Activated T-cell treated with anti-CD3 and anti-CD28 coated beads, Interleukin-2, amount 50 U/mL, for 72 hours (primary cell): Measurements from ENCODE around the gene GAS6. TPM values are rescaled to one million over a fixed set of nuclear protein-coding genes. Genes with fewer than 3 reads are reported as not detected.

Experiments
- ATAC-seq, 2 donors: fragments of 150-1000 bp; cut with Tn5 transposase; replicated peaks in 1 of 2; 2 replicates each; pipeline ENCODE4 v1.10.0; 2021; ENCODE audit warnings: moderate library complexity in 2 of 2, mild to moderate bottlenecking in 1 of 2
- DNase-seq, 2 donors: peaks; one replicate each; pipeline ENCODE4 v3.0.0; 2021 to 2022; ENCODE audit warnings: mixed read lengths in 1 of 2
- H3K27ac Mint-ChIP-seq: one replicate; pipeline ENCODE4 v1.8.0; 2022; ENCODE audit warnings: mild to moderate bottlenecking, moderate library complexity, mixed read lengths
- H3K27me3 Mint-ChIP-seq: one replicate; pipeline ENCODE4 v1.8.0; 2022; ENCODE audit warnings: low read depth, mixed read lengths
- H3K36me3 Mint-ChIP-seq, 2 donors: one replicate each; pipeline ENCODE4 v1.8.0; 2022; ENCODE audit warnings: mixed read lengths in 2 of 2, mild to moderate bottlenecking in 1 of 2; ENCODE audit not compliant: insufficient read depth in 2 of 2
- H3K4me1 Mint-ChIP-seq: one replicate; pipeline ENCODE4 v1.8.0; 2022; ENCODE audit warnings: low read depth, mixed read lengths
- H3K4me3 Mint-ChIP-seq, 2 donors: one replicate each; pipeline ENCODE4 v1.8.0; 2022; ENCODE audit warnings: mild to moderate bottlenecking in 2 of 2, mixed read lengths in 2 of 2, moderate library complexity in 2 of 2
- H3K9me3 Mint-ChIP-seq, 2 donors: one replicate each; pipeline ENCODE4 v1.8.0; 2022; ENCODE audit warnings: mixed read lengths in 2 of 2
- total RNA-seq, 2 donors: library from RNA; stranded (reverse); gene quantifications; one replicate each; pipeline ENCODE4 v1.2.3, GENCODE V29; 2022

The GAS6 gene
- total RNA-seq, 2 donors from 2014 or later: 0.46 to 1.5 TPM

DNA sequence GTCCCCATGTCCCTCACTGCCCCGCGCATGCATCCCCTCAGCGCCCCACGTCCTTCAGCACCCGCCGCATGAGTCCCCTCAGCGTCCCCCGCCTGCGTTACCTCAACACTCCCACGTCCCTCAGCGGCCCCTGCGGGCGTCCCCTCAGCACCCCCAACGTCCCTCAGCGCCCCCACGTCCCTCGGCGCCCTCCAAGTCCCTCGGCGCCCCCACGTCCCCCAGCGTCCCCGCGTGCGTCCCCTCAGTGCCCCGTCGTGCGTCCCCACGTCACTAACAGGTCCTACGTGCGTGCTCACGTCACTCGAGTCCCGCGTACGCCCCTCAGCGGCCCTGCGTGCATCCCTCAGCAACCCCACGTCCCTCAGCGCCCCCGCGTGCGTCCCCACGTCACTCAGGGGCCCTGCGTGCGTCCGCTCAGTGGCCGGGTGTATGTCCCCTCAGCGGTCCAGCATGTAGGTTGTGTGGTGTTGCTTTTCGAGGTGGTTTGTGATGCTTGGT lies 19.5 kb upstream of the GAS6 start:
- H3K9me3 Mint-ChIP-seq: no peaks in the 10 kb centered on the region
- DNase-seq: no peak
- no peak overlapping the region for H3K27ac Mint-ChIP-seq
- ATAC-seq: no peak
- peaks cover 18% of the 10 kb centered on the region for H3K4me1 Mint-ChIP-seq
- H3K27me3 Mint-ChIP-seq: no peaks in the 10 kb centered on the region
- no peak overlapping the region for H3K4me3 Mint-ChIP-seq
- no peaks in the 10 kb centered on the region for H3K36me3 Mint-ChIP-seq

DNA sequence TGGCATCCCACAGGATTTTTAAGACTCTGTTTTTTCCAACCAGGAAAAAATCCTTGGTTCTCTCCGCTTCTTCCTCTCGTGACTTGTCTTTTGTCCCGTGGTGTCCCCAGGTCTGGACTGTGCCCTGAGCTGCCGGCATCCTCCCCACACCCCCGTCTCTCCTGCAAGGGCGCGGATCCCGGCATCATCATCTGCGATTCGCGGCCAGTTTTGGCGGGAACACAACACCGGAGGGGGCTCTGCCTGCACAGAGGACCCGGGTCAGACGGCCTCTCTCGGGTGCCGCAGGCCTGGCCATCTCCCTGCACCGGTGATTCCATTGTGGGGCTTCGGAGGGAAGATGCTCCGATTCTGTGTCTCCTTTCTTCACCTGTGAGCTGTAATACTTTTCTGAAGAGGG lies 18.8 kb upstream of the GAS6 start:
- H3K4me1 Mint-ChIP-seq: peaks cover 18% of the 10 kb centered on the region

DNA sequence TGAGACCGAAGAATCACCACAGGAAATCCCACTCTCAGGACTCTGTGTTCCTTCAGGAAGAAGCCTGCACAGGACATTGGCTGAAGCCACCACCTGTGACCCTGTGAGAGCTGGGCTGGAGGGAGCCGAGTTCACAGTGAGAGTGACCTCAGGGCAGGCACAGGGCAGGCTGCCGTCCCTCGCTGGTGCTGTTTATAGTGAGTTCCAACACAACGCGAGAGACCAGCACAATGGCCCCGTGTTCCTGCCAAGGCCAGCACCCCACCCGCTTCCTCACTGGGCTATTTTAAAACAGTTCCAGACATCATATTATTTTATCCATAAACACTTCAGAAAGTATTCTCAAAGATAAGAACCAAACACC lies 18.4 kb upstream of the GAS6 start:
- H3K36me3 Mint-ChIP-seq: no peaks in the 10 kb centered on the region
- ATAC-seq: no peak
- no peak for DNase-seq
- H3K27me3 Mint-ChIP-seq: no peaks in the 10 kb centered on the region
- no peak overlapping the region for H3K27ac Mint-ChIP-seq
- no peak overlapping the region for H3K4me3 Mint-ChIP-seq
- no peaks in the 10 kb centered on the region for H3K9me3 Mint-ChIP-seq
- peaks cover 18% of the 10 kb centered on the region for H3K4me1 Mint-ChIP-seq

More for the DNA sequence above, 18.8 kb upstream of the GAS6 start:
- ATAC-seq: no peak
- H3K27ac Mint-ChIP-seq: no peak overlapping the region
- H3K36me3 Mint-ChIP-seq: no peaks in the 10 kb centered on the region
- no peaks in the 10 kb centered on the region for H3K27me3 Mint-ChIP-seq
- no peaks in the 10 kb centered on the region for H3K9me3 Mint-ChIP-seq
- no peak overlapping the region for H3K4me3 Mint-ChIP-seq
- no peak for DNase-seq

DNA sequence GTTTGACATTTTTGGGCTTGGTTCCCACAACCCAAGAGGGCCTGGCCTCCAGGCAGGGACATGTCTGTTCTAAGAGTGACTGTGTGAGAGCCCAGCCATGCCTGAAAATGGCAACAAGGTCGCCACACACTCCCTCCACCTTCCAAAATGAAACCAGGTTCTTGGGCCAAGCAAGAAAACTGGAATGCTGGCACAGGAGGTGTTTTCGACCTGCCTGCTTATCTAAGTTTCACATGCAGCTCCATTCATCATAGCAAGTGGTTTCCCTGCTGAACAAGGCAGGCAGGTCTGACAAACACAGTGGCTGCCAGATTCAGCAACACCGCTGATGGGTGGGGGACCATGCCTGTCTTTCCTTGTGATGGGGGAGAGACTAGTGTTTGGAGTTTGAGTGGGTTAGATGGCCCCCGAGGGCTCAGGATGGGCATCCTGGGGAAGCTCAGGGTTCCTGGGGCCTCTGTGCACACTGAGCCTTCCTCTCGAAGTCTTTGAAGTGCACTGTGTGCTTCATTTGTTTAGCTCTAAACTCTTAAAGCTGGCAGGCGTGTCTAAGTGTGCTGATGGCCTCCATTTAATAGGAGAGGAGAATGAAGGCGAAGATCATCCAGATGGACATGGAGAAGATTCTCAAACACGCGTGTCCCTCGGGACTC lies 17.9 kb upstream of the GAS6 start:
- ATAC-seq (peak in 1 of 2 donors; percentile 30), DNase-seq (no peak)
- no peak overlapping the region for H3K4me3 Mint-ChIP-seq

GRCh38 chr13:113880651-113881611 lies 17.1 kb upstream of the GAS6 start:
- no peaks in the 10 kb centered on the region for H3K27me3 Mint-ChIP-seq
- DNase-seq: peak in 1 of 2 donors; percentile 22
- no peak overlapping the region for H3K4me3 Mint-ChIP-seq
- H3K27ac Mint-ChIP-seq: no peak overlapping the region
- H3K9me3 Mint-ChIP-seq: peaks cover 0 to 2% of the 10 kb centered on the region in 2 donors
- H3K36me3 Mint-ChIP-seq: peaks cover 0 to 2% of the 10 kb centered on the region in 2 donors
- H3K4me1 Mint-ChIP-seq: peaks cover 19% of the 10 kb centered on the region
- ATAC-seq: peak; percentile 37 to 71

More for the DNA sequence above, 17.9 kb upstream of the GAS6 start:
- peaks cover 18% of the 10 kb centered on the region for H3K4me1 Mint-ChIP-seq
- no peaks in the 10 kb centered on the region for H3K9me3 Mint-ChIP-seq
- no peak overlapping the region for H3K27ac Mint-ChIP-seq
- no peaks in the 10 kb centered on the region for H3K27me3 Mint-ChIP-seq
- H3K36me3 Mint-ChIP-seq: no peaks in the 10 kb centered on the region

GRCh38 chr13:113879494-113880360 lies 15.9 kb upstream of the GAS6 start:
- H3K4me1 Mint-ChIP-seq: peaks cover 23% of the 10 kb centered on the region
- H3K27ac Mint-ChIP-seq: no peak overlapping the region
- peaks cover 0 to 4% of the 10 kb centered on the region in 2 donors for H3K9me3 Mint-ChIP-seq
- no peaks in the 10 kb centered on the region for H3K27me3 Mint-ChIP-seq
- ATAC-seq: no peak
- DNase-seq: no peak
- peaks cover 0 to 4% of the 10 kb centered on the region in 2 donors for H3K36me3 Mint-ChIP-seq
- no peak overlapping the region for H3K4me3 Mint-ChIP-seq

DNA sequence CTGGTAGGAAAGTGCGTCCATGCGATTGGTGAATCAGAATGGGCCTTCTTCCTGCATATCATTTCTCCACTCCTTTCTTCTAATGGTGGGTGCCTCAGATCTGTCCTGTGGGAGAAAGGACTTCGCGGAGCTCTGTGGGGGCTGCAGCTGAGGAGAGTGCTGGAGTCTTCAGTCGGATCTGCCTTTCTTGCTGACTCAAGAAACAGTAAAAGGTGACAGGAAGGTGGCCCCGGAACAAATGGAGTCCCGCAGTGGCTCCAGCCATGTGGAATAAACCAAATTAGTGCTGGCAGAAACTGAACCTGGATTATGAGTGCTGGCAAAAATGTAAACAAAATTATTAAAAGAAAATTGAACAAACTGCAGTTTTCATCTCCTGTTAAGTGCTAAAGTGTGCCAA lies 15.1 kb upstream of the GAS6 start:
- DNase-seq: no peak
- no peak overlapping the region for H3K4me3 Mint-ChIP-seq
- no peak for ATAC-seq
- H3K9me3 Mint-ChIP-seq: peaks cover 0 to 4% of the 10 kb centered on the region in 2 donors
- H3K36me3 Mint-ChIP-seq: peaks cover 0 to 4% of the 10 kb centered on the region in 2 donors
- H3K27me3 Mint-ChIP-seq: no peaks in the 10 kb centered on the region
- H3K4me1 Mint-ChIP-seq: peaks cover 23% of the 10 kb centered on the region
- H3K27ac Mint-ChIP-seq: no peak overlapping the region

- Mint-ChIP-seq H3K27me3 (peaks cover 13% of the 10 kb centered on the region), H3K27ac (no peak overlapping the region), H3K9me3 (peaks cover 0 to 4% of the 10 kb centered on the region in 2 donors), H3K4me3 (no peak overlapping the region), H3K4me1 (peaks cover 17% of the 10 kb centered on the region), H3K36me3 (peaks cover 0 to 4% of the 10 kb centered on the region in 2 donors)
- DNase-seq (no peak), ATAC-seq (no peak)
These were observed 13.5 kb upstream of the GAS6 start for GRCh38 chr13:113877149-113877990.

- Mint-ChIP-seq H3K27me3 (peaks cover 21% of the 10 kb centered on the region), H3K27ac (no peak overlapping the region)
These were observed 12.7 kb upstream of the GAS6 start for GRCh38 chr13:113876346-113877148.

GRCh38 chr13:113875837-113876281 lies 12.0 kb upstream of the GAS6 start:
- Mint-ChIP-seq H3K4me1 (peaks cover 5% of the 10 kb centered on the region), H3K9me3 (peaks cover 0 to 4% of the 10 kb centered on the region in 2 donors), H3K36me3 (peaks cover 0 to 4% of the 10 kb centered on the region in 2 donors), H3K4me3 (no peak overlapping the region), H3K27me3 (peaks cover 28% of the 10 kb centered on the region), H3K27ac (peak overlapping the region; percentile 69)
- DNase-seq (no peak), ATAC-seq (no peak)

More at GRCh38 chr13:113876346-113877148, 12.7 kb upstream of the GAS6 start:
- peaks cover 0 to 4% of the 10 kb centered on the region in 2 donors for H3K9me3 Mint-ChIP-seq
- H3K4me1 Mint-ChIP-seq: peaks cover 9% of the 10 kb centered on the region
- ATAC-seq (no peak), DNase-seq (no peak)
- peaks cover 0 to 4% of the 10 kb centered on the region in 2 donors for H3K36me3 Mint-ChIP-seq
- H3K4me3 Mint-ChIP-seq: no peak overlapping the region

GRCh38 chr13:113875429-113875815 lies 11.5 kb upstream of the GAS6 start:
- peaks cover 28% of the 10 kb centered on the region for H3K27me3 Mint-ChIP-seq
- no peak for DNase-seq
- no peak overlapping the region for H3K4me3 Mint-ChIP-seq
- ATAC-seq: no peak
- peaks cover 0 to 4% of the 10 kb centered on the region in 2 donors for H3K9me3 Mint-ChIP-seq
- no peak overlapping the region for H3K27ac Mint-ChIP-seq
- H3K4me1 Mint-ChIP-seq: peaks cover 5% of the 10 kb centered on the region
- peaks cover 0 to 4% of the 10 kb centered on the region in 2 donors for H3K36me3 Mint-ChIP-seq
